ENCODE data around the gene MDM1. TPM values are rescaled to one million over a fixed set of nuclear protein-coding genes. Genes with fewer than 3 reads are reported as not detected.

Gene MDM1
- polyA plus RNA-seq, 1 donor: 46.2 TPM

- no peak for DNase-seq
Measured at GRCh38 chr12:68321140-68321539, 11.0 kb downstream of the MDM1 start.

DNA sequence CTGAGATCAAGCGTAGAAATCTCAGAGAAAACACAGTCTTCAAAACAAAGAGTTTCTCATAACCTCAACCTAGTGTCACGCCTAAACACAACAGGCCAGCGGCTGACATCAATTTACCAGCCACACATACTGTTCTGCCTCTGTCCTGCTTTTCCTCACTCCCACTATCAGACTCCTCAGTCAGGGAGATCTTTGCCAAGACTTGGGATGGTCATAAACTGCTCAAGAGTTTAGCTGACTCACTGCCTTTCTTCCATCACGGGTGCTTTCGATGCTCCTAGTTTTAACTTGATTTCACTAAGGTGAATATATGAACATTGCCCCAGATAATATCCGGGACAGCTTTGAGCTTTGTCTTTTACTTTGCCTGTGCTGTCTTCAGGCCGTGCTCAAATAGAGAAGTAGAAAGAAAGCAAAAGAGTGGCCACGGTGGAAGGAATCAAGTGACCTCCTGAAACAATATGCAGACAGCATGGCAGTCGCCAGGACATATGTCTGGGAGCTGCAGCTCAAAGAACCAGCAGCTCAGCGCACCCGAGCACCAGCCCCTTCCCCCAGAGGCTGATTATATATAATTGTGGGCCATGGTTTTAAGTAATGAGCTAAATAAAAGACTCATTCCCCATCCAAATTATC, 12.1 kb downstream of the MDM1 start:
- peak; percentile 10 for DNase-seq

DNA sequence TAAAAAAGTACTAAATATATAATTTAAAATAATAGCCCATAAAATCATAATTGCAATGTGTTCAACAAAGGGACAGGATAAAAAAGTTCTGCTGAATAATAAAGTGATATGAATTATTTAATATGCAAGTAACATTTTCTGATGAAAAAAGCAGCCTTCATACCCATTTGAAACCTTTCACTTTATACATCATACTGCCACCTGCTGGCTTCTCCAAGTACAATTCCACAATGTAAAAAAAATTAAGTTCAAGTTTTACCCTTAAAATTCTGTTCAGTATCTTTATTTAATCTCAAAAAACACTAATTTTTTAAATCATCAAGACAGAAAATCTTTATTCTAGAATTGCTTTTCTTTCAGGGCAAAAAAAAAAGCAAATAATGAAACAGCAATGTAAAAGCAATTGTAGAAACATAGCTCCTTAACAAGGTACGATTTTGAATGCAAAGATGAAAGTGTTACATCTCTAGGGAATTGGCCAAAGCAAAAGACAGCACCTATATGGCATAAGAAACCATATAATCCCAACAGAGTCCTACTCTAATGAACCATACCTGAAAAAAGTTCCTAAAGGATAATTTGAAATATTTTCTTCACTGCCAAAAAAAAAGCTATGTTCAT, 15.0 kb downstream of the MDM1 start:
- DNase-seq: peak; percentile 41

GRCh38 chr12:68310370-68310769, 21.8 kb downstream of the MDM1 start:
- DNase-seq: no peak

- DNase-seq: no peak
Measured at GRCh38 chr12:68306564-68306963, 25.6 kb downstream of the MDM1 start.

DNA sequence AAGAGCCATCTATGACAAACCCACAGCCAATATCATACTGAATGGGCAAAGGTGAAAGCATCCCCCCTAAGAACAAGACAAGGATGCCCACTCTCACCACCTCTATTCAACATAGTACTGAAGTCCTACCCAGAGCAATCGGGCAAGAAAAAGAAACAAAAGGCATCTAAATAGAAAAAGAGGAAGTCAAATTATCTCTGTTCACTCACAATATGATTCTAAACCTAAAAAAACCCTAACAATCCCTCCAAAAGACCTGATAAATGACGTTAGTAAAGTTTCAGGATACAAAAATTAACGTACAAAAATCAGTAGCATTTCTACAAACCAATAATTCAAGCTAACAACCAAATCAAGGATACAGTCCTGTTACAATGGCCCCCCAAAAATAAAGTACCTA, 26.9 kb downstream of the MDM1 start:
- DNase-seq: no peak

GRCh38 chr12:68304626-68305025, 27.5 kb downstream of the MDM1 start:
- DNase-seq: no peak

DNA sequence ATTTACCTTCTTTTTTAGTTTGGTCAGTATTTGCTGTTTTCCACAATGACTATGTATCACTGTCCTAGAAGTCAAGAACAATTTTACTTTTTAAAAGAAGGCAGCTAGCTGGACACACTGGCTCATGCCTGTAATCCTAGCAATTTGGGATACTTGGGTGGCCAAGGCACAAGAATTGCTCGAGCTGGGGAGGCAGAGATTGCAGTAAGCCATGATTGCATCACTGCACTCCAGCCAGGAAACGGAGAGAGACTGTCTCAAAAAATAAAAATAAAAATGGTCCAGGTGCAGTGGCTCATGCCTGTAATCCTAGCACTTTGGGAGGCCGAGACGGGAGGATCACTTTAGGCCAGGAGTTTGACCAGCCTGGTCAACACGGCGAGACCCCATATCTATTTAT, 28.3 kb downstream of the MDM1 start:
- no peak for DNase-seq

- no peak for DNase-seq
Measured at GRCh38 chr12:68297929-68298328, 34.2 kb downstream of the MDM1 start.

- DNase-seq: no peak
Measured at GRCh38 chr12:68294251-68294650, 37.9 kb downstream of the MDM1 start.

DNA sequence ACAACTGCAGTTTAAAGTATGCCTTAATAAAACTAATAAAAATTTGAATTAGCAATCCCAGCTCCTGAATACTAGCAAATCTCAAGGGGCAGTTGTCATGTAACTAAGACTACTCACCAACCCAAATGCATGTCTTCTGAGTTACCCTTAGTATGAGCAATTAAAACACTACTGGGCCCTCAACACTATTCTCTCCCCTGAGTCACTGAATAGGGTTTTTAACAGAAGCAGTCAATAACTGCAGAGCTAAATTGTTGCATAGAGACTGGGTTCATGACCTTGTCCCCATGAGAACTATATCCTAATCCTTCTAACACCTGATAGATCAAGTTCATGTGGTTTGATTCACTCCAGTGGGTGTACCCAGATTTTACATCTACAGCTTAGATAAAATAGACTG, 38.8 kb downstream of the MDM1 start:
- DNase-seq: no peak

DNA sequence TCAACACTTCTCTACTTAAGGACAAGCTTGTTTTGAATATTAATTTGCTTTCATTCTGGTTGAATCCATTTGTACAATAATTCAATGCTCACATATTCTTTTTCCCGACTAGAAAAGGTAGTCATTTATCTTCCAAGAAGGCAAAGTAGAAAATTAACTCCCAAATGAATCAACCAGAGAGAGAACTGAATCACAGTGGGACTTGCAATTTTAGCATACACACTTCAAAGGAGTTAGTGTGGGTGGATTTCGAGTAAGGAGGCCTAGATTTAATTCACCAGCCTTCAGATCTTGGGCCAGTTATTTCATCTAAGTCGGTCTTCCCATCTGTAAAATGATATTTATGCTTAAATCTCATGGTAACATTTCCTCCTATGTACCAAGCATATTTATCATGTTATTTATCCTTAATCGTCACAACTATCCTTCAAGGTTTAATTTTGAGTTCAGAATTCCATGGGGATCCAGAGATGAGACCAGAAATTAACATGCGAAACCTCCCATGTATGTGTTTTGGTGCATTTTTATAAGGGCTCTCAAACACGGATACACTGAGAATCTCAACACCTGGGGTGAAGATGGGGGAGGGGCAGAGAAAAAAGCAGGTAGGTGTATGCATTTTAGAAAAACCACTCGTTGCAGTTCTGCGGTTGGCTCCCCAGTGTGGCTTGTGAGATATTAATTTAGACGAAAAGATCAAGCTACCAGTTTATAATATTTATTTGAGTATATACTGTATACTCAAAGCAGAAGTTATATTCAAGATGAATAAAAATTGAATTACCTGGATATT, 39.8 kb downstream of the MDM1 start:
- no peak for DNase-seq

DNA sequence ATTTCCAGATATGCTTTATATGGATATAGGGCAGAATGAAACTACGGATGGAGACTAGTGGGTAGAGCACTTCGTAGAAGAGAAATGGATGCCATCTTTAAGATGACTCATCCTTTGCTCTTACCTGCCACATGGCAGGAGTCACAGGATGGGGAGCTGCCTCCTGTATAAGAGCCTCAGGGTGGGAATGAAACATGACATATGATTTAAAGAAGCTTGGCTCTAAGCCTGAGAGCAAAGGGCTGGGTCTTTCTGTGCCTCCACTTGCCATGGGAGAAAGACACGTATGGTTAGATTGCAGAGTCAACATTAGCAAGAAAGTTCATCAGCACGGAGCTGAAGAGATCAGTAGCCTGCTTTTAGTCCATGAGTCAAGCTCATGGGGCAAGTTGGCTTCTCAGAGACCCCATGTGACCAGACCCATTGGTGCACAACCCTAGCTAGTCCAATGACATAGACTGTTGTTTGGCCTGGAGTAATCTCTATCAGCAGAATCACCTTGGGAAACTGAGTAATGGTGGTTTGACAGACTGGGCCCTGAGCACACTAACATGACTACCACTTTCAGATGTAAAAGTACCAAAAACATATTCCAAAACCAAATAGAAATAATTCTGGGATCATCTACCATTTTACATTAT, 40.6 kb downstream of the MDM1 start:
- no peak for DNase-seq

DNA sequence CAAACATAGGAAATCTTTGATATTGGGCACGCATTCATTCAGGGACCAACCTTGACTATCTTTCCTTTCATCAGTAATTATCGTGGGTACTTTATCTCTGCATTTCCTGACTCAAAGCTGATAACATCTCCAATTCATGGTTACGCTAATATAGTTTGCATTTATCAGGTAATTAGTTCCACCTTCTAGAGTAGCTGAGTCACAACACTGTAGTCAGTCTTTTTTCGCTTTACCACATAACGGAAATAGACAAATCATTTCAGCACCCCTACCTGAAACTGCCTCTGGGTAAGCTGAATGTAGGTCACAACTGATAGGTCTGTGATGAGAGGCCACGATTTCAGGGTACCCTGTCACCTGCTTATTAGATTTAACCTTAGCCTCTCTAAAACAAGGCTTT, 42.0 kb downstream of the MDM1 start:
- no peak for DNase-seq

DNA sequence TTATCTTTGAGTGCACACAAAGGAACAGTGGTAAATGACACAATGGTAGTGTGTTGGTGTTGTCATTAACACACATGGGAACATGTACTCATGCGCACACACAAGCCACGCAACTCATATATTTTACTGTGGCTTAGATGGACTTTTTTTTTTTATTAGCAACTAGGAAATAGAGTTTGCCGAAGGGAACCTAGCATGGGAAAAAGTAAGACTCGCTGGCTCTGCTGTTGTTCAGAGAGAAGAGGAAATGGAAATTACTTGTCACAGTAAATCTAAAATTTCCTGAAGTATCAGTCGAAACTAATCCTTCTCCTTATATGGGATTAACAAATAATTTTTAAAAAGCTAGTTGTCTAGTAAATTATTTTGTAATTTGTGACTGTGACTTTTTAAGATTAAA, 45.1 kb downstream of the MDM1 start:
- DNase-seq: no peak

DNA sequence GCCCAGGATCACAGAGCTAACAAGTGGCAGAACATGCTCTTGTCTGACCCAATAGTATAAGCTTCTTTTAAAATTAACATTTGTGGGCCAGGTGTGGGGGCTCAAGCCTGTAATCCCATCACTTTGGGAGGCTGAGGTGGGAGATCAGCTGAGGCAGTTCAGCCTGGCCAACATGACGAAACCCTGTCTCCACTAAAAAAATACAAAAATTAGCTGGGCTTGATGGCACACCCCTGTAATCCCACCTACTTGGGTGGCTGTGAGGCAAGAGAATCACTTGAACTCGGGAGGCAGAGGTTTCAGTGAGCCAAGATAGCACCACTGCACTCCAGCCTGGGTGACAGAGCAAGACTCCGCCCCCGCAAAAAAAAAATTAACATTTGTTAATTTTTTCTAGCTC, 45.8 kb downstream of the MDM1 start:
- DNase-seq: no peak

GRCh38 chr12:68285541-68285940, 46.6 kb downstream of the MDM1 start:
- DNase-seq: no peak

DNA sequence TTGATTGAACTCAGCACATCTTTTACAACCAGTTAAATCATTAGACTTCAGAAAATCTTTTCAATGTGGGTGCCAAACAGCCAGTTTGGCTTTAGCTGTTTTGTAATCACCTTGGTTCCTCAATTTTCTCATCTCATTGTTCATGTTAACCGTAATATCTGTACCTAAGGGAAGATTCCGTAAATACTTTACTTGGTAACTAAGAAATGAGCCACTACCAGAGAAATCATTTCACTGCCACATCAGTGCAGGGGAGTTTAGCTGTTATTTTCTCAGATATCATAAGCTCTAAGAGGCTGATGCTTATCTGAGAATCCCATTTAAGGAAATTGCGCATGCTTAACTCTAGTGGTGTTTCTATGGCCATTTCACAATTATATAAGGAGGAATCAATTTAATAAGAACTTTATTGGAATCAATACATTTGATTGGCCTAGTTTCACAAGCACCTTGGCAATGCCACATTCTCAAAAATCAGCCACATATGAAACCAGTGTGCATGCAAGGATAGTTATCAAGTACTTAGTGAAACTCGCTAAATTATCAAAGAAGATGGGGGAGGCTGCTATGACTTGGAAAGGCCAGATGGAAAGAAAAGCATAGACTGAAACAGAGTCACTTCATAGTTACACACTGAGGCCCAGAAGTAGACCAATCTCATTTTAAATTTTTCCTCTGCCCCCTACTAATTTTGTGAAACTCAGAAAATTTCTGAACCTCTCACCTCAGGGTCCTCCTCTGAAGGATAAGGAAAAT, 50.7 kb downstream of the MDM1 start:
- DNase-seq: no peak

GRCh38 chr12:68280240-68280639, 51.9 kb downstream of the MDM1 start:
- DNase-seq: no peak

DNA sequence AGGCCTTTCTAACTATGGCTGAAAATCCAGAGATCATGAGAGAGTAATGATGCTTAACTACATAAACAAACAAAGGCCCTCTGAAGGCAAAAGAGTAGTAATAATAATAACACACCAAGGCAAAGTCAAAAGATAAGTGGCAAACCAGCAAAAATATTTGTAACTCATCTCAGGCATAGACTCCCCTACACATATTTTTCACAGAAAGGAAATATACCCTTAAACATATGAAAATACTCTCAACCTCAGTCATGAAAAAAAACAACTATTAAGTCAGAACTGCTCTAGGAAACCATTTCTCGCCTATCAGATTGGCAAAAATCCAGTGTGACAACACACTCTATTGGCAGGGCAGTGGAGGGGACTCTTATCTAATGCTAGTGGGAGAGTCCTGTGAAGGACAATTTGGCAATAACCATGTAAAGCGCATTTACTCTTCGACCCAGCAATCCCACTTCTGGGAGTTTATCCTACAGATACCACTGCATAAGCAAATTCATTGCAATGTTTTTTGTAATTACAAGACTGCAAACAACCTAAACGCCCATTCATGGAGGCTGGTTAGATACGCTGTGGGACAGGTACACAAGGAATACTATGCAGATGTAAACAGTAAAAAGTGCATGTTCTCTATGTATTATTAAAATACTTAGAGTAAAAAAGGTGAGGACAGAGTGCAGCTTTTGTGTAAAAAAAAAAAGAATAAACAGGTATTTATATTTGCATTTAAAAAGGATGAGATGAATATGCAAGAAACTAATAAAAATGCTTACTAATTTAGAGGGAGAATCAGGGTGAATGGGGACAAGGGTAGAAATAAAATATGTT, 52.7 kb downstream of the MDM1 start:
- DNase-seq: no peak

- no peak for DNase-seq
Measured at GRCh38 chr12:68276402-68276930, 55.7 kb downstream of the MDM1 start.
